GM12878 (cell line): Measurements from ENCODE around the gene PPDPF.

Experiments used
- ASH2L ChIP-seq: fragments of 300-600, 200-600 bp; sonication (generic); IDR thresholded peaks from 2 replicates; pipeline ENCODE4 v1.6.1; 2017; ENCODE audit warnings: low read depth, mild to moderate bottlenecking, borderline replicate concordance
- CHD4 ChIP-seq: fragments of 200-600 bp; sonication (generic); IDR thresholded peaks from 2 replicates; pipeline ENCODE4 v1.6.1; 2016; ENCODE audit warnings: mild to moderate bottlenecking
- EED ChIP-seq: sonication (generic); IDR thresholded peaks from 2 replicates; pipeline ENCODE4 v1.6.1; 2016; ENCODE audit warnings: antibody characterized with exemption, low read depth
- EZH2 ChIP-seq: IDR thresholded peaks from 2 replicates; pipeline ENCODE4 v1.6.1; 2012; ENCODE audit warnings: low read depth, mild to moderate bottlenecking, control low read depth, inconsistent platforms, low read length, borderline replicate concordance; ENCODE audit not compliant: control insufficient read depth
- MAX ChIP-seq: IDR thresholded peaks from 2 replicates; pipeline ENCODE4 v1.6.1; 2012; ENCODE audit warnings: low read depth, low read length, improper control_type of control experiment
- POLR2A ChIP-seq: IDR thresholded peaks from 2 replicates; pipeline ENCODE4 v1.6.1; 2011; ENCODE audit warnings: low read depth, mild to moderate bottlenecking, low read length
- PRDM15 ChIP-seq: fragments of 450-650 bp; formaldehyde crosslinking; IDR thresholded peaks from 2 replicates; pipeline ENCODE4 v1.4.0; 2020; ENCODE audit warnings: mild to moderate bottlenecking, moderate library complexity
- TF ChIP-seq, protein P1 (sequence below): IDR thresholded peaks from 2 replicates; pipeline ENCODE4 v1.6.1; 2012; ENCODE audit warnings: mild to moderate bottlenecking, low read depth, low read length
- TF ChIP-seq, protein P2 (sequence below), 3 experiments: IDR thresholded peaks in 2 of 3; conservative IDR thresholded peaks in 1 of 3; 2 replicates each; pipeline ENCODE4 v1.5.1; 2011; ENCODE audit warnings: low read depth in 3 of 3, low read length in 3 of 3, mild to moderate bottlenecking in 3 of 3, control low read depth in 2 of 3, moderate library complexity in 2 of 3, inconsistent platforms in 1 of 3, mixed read lengths in 1 of 3; ENCODE audit not compliant: control insufficient read depth in 2 of 3, insufficient read depth in 1 of 3; ENCODE audit errors: extremely low read depth in 1 of 3

- no peak for TF ChIP-seq EED
- TF ChIP-seq, protein P1, sequence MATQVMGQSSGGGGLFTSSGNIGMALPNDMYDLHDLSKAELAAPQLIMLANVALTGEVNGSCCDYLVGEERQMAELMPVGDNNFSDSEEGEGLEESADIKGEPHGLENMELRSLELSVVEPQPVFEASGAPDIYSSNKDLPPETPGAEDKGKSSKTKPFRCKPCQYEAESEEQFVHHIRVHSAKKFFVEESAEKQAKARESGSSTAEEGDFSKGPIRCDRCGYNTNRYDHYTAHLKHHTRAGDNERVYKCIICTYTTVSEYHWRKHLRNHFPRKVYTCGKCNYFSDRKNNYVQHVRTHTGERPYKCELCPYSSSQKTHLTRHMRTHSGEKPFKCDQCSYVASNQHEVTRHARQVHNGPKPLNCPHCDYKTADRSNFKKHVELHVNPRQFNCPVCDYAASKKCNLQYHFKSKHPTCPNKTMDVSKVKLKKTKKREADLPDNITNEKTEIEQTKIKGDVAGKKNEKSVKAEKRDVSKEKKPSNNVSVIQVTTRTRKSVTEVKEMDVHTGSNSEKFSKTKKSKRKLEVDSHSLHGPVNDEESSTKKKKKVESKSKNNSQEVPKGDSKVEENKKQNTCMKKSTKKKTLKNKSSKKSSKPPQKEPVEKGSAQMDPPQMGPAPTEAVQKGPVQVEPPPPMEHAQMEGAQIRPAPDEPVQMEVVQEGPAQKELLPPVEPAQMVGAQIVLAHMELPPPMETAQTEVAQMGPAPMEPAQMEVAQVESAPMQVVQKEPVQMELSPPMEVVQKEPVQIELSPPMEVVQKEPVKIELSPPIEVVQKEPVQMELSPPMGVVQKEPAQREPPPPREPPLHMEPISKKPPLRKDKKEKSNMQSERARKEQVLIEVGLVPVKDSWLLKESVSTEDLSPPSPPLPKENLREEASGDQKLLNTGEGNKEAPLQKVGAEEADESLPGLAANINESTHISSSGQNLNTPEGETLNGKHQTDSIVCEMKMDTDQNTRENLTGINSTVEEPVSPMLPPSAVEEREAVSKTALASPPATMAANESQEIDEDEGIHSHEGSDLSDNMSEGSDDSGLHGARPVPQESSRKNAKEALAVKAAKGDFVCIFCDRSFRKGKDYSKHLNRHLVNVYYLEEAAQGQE = no peak
- TF ChIP-seq, protein P2, sequence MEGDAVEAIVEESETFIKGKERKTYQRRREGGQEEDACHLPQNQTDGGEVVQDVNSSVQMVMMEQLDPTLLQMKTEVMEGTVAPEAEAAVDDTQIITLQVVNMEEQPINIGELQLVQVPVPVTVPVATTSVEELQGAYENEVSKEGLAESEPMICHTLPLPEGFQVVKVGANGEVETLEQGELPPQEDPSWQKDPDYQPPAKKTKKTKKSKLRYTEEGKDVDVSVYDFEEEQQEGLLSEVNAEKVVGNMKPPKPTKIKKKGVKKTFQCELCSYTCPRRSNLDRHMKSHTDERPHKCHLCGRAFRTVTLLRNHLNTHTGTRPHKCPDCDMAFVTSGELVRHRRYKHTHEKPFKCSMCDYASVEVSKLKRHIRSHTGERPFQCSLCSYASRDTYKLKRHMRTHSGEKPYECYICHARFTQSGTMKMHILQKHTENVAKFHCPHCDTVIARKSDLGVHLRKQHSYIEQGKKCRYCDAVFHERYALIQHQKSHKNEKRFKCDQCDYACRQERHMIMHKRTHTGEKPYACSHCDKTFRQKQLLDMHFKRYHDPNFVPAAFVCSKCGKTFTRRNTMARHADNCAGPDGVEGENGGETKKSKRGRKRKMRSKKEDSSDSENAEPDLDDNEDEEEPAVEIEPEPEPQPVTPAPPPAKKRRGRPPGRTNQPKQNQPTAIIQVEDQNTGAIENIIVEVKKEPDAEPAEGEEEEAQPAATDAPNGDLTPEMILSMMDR (IDR thresholded peaks at IDR 0.05 in 2 of 3, conservative IDR thresholded peaks at IDR 0.05 in 1 of 3; ENCODE audit: control insufficient read depth in 2 of 3, extremely low read depth in 1 of 3, insufficient read depth in 1 of 3, low read depth in 3 of 3, low read length in 3 of 3) = no peak
- no peak for TF ChIP-seq POLR2A
- TF ChIP-seq EZH2 = no peak
- TF ChIP-seq PRDM15 (CRISPR knock-in tag) = no peak
- TF ChIP-seq MAX = no peak
- no peak for TF ChIP-seq CHD4
- no peak for TF ChIP-seq ASH2L
Observed at GRCh38 chr20:63544241-63544957, 23.8 kb downstream of the PPDPF start.
